SU-DHL-6 (cell line): ENCODE results near the gene RNF4.

ENCODE experiments used
- EZH2phosphoT487 ChIP-seq: fragments of 200-600 bp; sonication (generic), shearing (Covaris generic); conservative IDR thresholded peaks from 2 replicates; pipeline ENCODE4 v1.6.1; 2018; ENCODE audit warnings: mild to moderate bottlenecking, antibody characterized with exemption, low read length, moderate library complexity, mixed read lengths
- TF ChIP-seq, protein P1 (sequence below): fragments of 200-600 bp; sonication (generic); IDR thresholded peaks from one replicate; pipeline ENCODE4 v1.5.1; 2017; ENCODE audit warnings: antibody characterized with exemption, mild to moderate bottlenecking, low read length, moderate library complexity; ENCODE audit not compliant: insufficient read depth, poor library complexity, severe bottlenecking

DNA sequence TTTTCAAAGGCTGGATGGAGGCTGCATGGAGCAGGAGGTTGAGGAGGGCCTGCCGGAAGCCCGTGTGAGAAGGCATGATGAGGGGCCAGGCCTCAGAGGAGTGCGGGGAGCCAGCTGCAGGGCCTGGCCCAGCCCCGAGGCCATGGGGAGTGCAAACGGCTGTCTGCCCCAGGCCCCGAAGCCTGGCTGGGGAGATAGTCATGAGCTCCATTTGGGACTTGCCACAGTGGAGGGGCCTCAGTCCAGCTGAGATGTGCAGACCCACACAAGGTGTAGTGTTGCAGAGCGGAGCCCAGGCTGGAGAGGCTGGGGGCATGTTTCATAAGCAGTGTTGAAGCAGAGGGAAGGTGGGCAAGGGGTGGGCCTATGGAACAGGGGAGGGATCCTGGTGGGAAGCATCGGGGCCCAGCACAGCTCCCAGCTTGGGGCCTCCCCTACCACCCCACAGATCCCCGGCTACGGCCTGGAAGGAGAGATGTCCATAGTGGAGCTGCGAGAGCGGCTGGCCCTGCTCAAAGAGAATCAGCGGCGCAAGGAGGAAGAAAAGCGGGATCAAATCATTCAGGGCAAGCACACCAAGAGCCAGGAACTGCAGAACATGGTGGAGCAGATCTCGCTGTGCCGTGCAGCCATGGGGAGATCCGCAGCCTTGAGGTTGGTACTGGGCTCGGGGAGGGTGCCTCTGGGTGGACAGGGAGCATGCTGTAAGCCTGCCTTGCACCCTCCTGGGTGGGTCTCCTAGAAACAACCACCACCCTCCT lies 9.1 kb upstream of the RNF4 start:
- TF ChIP-seq, protein P1, sequence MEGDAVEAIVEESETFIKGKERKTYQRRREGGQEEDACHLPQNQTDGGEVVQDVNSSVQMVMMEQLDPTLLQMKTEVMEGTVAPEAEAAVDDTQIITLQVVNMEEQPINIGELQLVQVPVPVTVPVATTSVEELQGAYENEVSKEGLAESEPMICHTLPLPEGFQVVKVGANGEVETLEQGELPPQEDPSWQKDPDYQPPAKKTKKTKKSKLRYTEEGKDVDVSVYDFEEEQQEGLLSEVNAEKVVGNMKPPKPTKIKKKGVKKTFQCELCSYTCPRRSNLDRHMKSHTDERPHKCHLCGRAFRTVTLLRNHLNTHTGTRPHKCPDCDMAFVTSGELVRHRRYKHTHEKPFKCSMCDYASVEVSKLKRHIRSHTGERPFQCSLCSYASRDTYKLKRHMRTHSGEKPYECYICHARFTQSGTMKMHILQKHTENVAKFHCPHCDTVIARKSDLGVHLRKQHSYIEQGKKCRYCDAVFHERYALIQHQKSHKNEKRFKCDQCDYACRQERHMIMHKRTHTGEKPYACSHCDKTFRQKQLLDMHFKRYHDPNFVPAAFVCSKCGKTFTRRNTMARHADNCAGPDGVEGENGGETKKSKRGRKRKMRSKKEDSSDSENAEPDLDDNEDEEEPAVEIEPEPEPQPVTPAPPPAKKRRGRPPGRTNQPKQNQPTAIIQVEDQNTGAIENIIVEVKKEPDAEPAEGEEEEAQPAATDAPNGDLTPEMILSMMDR, result no peak
- no peak for TF ChIP-seq EZH2phosphoT487
